CD4-positive, alpha-beta T cell treated with Interleukin-12 subunit alpha and Interleukin-12 subunit beta, for 1 hour (primary cell): ENCODE data around the gene ZC3H6.

Experiments
- DNase-seq: peaks from one replicate; pipeline ENCODE4 v3.0.0-alpha.2; 2020

ZC3H6 gene, protein sequence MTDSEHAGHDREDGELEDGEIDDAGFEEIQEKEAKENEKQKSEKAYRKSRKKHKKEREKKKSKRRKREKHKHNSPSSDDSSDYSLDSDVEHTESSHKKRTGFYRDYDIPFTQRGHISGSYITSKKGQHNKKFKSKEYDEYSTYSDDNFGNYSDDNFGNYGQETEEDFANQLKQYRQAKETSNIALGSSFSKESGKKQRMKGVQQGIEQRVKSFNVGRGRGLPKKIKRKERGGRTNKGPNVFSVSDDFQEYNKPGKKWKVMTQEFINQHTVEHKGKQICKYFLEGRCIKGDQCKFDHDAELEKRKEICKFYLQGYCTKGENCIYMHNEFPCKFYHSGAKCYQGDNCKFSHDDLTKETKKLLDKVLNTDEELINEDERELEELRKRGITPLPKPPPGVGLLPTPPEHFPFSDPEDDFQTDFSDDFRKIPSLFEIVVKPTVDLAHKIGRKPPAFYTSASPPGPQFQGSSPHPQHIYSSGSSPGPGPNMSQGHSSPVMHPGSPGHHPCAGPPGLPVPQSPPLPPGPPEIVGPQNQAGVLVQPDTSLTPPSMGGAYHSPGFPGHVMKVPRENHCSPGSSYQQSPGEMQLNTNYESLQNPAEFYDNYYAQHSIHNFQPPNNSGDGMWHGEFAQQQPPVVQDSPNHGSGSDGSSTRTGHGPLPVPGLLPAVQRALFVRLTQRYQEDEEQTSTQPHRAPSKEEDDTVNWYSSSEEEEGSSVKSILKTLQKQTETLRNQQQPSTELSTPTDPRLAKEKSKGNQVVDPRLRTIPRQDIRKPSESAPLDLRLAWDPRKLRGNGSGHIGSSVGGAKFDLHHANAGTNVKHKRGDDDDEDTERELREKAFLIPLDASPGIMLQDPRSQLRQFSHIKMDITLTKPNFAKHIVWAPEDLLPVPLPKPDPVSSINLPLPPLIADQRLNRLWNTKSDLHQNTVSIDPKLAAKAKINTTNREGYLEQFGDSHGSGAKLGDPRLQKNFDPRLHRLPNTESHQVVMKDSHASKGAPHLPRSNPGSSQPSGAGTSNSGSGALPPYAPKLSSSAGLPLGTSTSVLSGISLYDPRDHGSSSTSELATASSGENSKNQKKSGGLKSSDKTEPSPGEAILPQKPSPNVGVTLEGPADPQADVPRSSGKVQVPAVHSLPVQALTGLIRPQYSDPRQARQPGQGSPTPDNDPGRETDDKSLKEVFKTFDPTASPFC

DNA sequence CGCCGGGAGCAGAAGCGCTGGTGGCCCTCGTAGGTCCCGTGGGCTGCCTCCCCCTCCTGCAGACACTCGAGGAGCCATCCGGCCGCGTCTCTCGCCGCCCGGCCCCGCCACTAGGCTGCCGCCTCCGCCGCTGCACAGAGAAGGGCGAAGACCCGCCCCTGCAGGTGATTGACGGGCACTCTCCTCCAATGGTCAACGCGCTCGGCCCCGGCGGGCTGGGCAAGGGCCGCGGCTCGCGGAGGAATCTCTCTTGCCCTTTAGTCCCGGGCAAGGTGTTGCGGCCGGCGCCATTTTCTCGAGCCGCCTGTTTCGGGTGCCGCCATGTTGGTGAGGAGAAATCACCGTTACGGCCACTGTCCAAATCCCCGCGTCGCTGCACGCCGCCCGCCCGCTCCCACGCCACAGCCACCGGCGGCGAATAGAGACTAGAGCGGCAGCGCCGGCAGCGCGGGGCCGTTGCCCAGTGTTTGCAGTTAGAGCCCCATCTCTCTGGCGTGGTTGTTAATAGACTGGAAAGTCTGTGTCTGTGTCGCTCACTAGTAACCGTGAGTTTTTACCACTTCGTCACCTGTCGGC lies at the start of gene ZC3H6:
TSS of gene ZC3H6 (plus strand) at position 287 of the 576 bp plus-strand sequence. CDS start 398 bp downstream, outside the sequence.
- DNase-seq, result peak; percentile 100

DNA sequence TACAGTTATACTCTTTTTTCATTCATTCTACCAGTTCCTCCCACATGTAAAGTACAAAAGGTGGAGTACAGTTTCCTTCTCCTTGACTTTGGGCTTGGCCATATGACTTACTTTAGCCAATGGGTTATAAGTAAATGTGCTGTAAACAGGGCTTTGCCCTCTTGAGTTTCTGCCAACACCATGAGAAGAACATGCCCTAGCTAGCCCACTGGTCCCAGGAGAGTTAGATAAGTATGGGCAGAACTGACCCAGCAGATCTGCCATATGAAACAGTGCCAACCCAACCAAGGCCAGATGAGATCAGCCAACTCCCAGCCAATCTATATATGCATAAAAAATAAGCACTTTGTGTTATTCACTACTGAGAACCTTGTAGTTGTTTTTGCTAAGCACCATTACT lies 46.0 kb upstream of the ZC3H6 start:
- no peak for DNase-seq

DNA sequence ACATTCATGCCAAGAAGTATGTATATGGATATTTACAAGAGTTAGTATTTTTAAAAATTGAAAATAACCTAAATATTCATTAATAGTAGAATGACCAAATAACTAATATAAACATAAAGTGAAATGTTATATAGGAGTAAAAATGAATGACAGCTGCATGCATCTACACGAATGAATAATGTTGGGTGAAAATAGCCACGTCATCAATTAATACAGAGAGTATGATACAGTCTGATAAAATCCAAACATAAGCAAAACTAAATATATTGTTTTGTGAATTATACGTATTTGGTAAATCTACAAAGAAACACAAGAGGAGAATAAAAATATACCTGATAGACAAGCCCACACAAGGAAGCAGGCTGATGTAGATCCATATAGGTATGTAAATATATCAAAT lies 45.0 kb upstream of the ZC3H6 start:
- DNase-seq, result no peak

DNA sequence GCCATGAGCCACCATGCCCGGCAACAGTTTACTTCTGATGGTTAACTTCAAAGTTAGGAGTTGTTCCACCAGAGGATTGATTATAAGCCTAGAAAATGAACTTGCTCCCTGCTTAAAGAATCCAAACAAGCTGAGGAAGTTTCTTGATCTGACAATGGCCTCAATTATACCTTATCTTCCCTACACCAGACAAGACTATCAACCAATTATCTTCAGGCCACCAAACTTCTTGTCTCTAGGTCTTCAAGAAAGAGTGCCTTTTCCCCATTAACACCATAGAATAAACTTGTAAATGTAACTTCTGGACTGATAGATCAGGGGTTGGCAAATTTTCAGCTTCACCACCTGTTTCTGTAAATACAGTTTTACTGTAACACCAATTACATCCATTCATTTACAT lies 35.5 kb upstream of the ZC3H6 start:
- no peak for DNase-seq

DNA sequence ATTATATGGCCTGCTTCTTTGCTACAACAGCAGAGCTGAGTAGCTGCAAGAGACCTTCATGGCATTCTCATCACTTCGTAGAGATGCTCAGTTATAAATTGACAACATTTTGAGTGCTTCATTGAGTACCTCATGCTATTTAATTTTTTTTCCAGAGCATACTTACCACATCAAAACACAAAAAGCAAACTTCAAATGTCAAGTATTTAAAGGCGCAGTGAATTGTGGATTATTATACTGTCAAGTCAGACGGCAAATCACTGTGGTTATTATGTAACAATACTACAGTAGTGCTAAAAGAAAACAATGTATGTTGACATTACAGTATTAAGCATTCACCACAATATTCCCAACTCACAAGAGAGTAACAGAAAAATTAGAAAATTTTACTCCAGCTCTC lies 33.0 kb upstream of the ZC3H6 start:
- no peak for DNase-seq

DNA sequence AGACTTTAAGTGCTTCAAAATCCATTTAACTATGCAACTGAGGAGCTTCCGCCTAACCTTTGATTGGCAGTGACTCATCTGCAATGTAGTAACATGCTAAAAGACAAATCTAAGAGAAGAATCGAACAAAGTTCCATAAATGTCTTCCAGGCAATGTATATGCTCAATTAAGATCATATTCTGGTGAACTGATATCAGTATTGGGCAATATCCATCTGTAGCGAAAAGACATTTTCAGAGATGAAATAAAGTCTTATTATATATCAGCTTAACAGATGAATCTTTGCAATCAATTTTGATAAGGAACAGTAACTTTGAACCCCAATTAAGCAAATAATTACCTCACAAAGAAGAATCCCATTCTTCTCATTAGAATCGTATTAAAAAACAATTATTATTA lies 32.2 kb upstream of the ZC3H6 start:
- no peak for DNase-seq

DNA sequence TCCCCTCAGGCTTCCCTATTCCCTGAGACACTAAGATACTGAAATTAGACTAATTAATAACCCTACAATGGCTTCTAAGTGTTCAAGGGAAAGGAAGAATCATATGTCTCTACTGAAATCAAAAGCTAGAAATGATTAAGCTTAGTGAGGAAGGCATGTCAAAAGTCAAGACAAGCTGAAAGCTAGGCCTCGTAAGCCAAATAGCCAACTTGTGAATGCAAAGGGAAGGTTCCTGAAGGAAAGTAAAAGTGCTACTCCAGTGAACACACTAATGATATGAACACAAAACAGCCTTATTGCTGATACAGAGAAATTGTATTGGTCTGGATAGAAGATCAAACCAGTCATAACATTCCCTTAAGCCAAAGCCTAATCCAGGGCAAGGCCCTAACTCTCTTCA lies 30.5 kb upstream of the ZC3H6 start:
- DNase-seq, result no peak

DNA sequence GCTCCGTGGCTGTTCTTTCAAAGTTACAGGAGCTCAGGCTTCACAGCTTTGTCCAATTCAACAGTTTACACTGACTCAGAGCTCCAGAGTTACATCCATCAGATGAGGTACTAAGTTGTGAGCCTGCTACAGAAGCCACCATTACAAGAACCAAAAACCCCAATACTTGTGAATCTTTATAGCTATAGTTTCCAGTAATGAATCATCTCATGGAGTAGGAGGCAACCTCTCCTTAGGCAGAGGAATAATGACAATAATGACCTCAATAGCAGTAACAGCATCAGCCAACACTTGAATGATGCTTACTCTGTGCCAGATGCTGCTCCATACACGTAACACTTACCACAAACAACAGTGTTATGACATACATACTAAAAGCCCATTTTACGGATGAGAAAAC lies 24.1 kb upstream of the ZC3H6 start:
- DNase-seq, result no peak

DNA sequence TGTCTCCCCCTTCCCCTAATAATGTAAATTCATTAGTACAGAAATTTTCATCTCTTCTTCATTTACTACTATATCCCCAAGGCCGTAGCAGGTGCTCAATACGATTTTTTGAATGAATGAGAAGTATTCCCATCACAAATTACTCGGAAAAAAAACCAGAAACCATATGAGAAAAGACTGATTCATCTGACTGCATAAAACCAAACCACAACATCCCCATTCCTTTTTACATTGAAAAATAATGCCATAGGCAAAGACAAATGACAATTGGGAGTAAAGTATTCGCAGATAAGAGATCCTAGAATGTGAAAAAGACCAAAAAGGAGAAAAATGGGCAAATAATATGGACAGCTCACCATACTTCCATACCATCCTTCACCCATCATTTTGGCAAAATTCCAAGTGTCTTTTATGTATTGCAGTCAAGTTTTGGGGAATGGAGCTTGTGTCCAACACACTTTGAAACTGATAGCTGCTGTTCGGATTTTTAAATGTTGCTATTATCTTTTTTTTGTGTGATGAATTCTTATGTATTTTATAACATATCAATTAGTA lies 22.1 kb upstream of the ZC3H6 start:
- no peak for DNase-seq

DNA sequence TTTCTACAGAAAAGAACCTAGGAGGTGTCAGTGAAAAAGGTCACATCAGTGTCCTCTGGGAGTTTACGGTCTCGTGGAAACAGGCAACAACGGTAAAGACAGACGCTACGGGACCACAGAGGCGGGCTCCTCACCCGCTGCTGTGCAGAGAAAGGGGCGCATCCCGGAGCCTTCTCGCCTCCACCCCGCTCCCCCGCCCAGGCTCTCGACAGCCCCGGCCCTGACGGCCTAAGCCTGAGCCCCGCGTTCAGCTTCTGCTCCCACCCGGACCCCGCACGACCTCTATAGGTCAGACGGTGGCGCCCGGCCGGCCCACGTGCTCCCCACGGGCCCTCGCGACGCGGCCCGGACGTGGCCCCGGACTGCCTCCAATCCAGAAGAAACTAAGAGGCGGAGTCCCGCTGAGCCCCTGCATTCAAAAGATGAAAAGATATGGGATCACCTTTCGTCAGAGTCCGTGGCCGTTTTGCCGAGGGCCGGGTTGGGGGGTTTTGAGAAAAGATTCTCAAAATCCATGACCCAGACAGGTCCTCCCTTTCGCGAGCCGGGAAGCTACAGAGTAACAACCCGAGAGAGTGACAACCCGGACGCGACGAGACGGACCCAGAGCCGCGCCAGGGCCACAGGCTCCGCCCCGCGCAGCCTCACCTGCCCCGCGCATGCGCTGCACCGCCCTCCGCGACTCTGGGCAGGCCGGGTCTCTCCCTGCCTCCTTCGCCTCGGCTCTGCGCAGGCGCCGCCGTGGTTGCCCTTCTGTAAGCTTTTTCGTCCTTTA lies 20.7 kb upstream of the ZC3H6 start, which contains the start of gene ZC3H8:
TSS of gene ZC3H8 (minus strand) at position 577 of the 775 bp plus-strand sequence. CDS start at position 516, 61 bp downstream.
- peak; percentile 96 for DNase-seq

DNA sequence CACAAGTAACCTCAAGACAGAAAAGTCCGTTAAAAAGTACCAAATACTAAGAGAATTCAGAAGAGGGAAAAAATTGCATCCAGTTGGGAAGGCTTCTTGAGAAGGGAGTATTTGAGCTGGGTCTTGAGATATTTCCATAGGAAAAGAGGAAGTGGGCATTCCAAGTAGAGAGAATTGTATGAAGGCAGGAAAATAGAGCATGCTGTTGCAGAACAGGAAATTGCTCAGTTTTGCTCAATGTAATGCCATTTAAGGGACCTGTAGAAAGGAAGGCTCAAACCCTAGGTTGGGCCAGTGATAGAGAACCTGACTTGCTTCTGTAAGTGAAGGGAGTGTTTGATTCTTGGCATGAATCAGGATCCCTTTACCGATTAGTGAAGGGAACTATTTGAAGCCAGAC lies 19.5 kb upstream of the ZC3H6 start:
- no peak for DNase-seq

DNA sequence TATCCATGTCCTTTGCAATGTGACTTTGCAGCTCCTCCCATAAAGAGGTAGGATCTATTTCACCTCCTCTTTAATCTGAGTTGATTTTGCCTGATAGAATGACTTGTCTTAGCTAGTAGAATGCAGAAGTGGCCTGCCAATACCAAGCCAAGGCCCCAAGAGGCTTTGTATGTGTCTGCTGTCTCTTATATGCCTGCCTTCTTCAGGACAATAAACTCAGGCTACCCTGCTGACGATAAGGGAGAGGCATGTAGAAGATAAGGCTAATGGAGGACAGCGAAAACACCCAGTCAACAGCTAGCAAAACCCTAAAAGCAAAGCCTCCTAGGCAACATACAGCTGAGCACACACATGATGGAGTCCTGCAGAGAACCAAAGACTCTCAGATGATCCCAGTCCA lies 18.7 kb upstream of the ZC3H6 start:
- DNase-seq, result no peak

DNA sequence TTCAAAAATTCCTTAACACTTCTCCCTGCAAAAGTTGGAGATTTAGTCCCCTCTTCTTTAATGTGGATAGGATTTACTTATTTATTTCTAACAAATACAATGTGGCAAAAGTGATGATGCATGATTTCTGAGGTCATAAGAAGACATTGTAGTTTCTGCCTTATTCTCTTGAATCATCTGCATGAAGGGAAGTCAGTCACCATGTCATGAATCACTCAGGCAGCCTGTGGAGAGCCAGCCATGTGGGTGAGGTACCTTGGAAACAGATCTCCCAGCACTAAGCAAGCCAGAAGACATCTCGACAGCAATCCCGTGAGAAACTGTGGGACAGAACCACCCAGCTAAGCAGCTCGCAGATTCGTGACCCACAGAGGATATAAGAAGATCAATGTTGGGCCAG lies 17.8 kb upstream of the ZC3H6 start:
- DNase-seq, result no peak

DNA sequence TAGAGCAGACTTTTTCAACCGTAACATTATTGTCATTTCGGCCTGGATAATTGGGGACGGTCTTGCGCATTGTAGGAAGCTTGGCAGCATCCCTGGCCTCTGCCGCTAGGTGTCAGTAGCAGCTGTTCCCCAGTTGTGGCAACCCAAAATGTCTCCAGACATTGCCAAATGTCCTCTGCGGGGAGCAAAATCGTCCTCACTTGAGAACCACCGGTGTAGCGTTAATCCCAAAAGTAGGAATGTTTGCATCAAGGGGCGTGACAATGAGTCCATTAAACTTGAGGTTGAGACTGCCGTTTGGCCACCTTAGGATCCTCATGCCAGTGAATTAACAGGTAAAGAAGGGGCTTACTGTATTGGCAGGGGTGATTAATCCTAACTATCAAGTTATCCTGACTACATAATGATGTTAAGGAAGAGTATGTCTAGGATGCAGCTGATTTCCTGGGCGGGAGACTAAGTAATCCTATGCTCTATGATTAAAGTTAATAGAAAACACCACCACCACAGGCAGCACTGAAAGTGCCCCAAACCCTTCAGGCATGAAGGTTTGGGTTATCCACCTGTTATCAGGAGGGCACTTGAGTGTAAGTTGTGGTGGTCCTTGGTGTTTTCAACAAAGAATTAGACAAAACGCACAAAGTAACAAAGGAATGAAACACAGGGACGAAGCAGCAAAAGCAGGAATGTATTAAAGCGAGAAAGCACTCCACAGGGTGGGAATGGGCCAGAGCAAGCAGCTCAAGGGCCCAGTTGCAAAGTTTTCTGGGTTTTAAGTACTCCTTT lies 15.7 kb upstream of the ZC3H6 start:
- DNase-seq, result peak; percentile 86

DNA sequence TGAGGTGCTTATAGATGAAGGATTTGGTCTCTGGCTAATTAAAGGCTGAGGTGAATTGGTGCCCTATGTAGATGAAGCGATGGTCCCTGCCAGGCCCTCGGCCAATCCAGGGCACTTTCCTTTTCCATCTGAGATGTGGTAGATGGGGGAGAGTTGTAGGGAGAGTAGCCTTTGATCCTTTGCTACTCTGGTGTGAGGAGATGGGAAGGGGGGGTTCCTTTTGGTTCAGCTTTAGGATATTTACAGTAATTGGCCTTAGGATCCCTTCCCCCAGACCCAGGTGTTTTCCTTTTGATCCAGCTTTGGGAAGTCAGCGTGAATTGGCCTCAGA lies 15.1 kb upstream of the ZC3H6 start:
- no peak for DNase-seq

DNA sequence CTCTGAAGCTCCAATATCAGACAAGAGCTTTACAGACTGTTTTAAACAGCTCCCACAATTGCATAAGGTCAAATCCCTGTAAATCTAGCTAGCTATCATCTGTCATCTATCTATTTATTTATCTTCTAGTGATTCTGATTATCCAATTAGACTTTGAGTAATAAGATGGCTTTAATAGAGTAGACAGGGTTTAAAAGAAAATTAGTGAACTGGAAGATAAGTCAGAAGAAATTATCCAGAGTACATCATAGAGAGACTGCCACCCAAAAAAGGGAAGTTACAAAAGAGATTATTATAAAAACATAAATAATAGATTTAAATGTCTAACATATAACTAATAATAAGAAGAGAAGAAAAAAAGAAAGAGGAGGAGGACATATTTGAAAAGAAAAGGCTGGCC lies 12.5 kb upstream of the ZC3H6 start:
- no peak for DNase-seq

DNA sequence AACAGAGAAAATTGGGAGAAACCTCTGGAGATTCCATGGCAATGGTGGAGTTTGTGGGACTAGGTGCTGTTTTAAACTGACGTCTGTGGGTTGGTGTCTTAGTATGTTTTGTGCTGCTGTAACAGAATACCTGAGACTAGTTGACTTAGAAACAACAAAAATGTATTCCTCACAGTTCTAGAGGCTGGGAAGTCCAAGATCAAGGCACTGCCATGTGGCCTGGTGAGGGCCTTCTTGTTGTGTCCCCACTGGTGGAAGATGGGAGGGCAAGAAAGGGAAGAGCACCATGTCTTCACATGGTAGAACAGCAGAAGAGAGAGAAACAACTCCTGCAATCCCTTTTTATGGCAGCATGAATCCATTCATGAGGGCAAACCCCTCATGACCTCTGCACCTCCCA lies 6.8 kb upstream of the ZC3H6 start:
- DNase-seq, result no peak

DNA sequence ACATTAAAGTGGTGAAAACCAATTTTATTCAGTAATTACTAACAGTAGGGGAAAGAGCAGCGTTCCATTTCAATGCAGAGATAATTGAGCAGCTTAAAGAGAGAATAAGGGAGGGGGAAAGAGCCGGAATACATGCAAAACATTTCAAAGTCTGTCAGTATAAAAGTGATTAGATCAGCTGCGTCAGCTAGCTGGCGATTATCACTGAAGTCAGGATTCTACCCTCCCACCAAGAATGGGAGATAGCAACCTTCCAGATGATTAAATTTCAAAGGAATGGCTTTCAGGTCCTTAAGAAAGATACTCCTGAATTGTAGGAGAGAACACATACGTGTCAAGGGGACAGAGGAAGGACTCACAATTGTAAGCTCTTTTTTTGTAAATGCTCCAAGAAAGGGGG lies 2.7 kb upstream of the ZC3H6 start:
- no peak for DNase-seq

DNA sequence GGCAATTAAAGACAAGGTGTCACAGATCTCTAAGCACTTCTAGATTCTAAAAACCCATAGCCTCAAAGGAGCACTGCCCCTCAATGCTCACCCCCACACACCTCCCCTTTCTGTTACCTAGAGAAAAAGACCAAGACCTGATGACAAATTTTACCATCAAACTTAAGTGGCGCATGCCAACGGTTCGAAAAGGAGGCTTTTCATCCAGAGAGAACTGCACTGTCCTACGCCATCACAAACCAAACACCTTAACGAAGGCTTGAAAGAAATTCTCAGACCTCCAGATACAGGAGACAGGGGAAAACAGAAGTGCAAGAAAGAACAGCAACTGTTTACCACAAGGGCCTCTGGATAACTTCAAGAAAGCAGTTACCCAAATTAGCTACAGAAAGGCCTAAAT lies 2.0 kb upstream of the ZC3H6 start:
- no peak for DNase-seq

DNA sequence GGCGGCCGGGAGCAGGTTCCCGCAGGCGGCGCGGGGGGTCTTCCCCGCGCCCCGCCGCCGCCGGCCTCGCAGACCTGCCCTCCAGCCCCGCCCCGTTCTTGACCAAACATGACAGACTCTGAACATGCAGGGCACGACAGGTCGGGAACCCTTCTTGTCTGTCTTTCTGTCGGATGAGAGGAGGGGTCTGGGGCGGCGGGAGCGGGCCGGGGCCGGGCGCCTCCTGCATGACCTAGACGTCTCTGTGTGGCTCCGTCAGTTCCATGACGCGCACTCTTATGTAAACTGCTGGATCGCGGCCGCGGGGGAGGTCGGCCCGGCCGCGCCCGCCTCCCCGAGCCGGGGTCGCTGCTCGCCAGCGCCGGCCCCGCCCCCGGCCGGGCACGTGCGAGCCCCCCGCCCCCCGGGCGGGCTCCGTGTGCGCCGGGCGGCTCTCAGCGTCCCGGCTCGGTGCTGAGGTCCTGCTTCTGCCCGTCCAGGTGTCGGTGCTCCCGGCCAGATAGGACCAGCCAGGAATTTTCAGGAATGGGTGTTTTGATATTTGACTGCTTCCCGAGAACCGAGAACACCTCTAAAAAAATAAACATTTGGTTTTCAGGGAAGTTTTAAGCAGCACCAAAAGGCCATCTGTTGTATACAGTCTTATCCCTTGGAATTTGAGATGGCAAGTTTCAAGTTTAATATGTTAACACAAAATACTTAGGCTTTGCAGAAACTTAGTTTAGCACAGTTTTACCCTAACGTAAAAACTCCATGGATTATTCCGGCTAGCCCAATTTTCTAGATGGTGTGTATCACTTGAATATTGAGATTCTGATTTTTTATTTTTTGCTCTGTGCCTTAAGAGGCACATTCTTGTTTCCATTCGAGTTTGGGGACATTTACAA lies 733 bp downstream of the ZC3H6 start:
- DNase-seq, result peak; percentile 84
